CMK (cell line): Measurements from ENCODE around the gene FSD1.
"Not testable (repeated sequence)": the region's sequence is repeated elsewhere in the genome, so short reads cannot be mapped to it uniquely, and the experiment has no call there.

Experiments used
- DNase-seq: peaks from one replicate; pipeline ENCODE4 v3.0.0-alpha.2; 2010; ENCODE audit warnings: low read depth

Gene FSD1

GRCh38 chr19:4284974-4285373 lies 19.4 kb upstream of the FSD1 start:
- no peak for DNase-seq

DNA sequence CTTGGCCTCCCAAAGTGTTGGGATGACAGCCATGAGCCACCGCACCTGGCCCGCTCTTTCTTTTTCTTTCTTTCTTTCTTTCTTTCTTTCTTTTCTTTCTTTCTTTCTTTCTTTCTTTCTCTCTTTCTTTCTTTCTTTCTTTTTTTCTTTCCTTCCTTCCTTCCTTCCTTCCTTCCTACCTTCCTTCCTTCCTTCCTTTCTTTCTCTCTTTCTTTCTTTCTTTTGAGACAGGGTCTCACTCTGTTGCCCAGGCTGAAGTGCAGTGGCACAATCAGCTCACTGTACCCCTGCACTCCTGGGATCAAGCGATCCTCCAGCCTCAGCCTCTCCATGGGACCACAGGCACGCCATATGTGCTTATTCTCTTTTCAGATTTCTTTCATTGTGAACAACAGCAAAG lies 18.3 kb upstream of the FSD1 start:
- not testable (repeated sequence) for DNase-seq

- DNase-seq: no peak
Measured at GRCh38 chr19:4288091-4288777, 16.2 kb upstream of the FSD1 start.

GRCh38 chr19:4291184-4291732 lies 13.1 kb upstream of the FSD1 start:
- DNase-seq: no peak

DNA sequence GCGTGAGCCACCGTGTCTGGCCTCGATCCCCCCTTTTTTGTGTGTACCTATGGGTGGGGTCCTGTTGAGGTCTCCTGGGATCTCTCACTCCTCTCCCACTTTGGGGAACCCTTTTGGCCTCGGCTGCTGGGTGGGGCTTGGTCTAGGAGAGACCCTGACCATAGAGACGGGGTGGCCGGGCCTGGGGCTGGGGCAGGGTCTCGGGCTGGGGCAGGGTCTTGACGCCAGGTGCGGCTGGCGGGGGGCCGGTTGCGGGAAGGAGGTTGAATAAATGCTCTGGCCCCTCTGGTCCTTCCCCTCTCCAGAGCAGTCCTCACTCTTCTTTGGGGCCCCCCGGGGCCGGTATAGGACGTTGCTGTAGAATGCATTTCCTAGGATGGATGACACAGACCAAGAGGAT lies 11.9 kb upstream of the FSD1 start:
- DNase-seq: no peak

- no peak for DNase-seq
Measured at GRCh38 chr19:4294389-4294788, 10.0 kb upstream of the FSD1 start.

DNA sequence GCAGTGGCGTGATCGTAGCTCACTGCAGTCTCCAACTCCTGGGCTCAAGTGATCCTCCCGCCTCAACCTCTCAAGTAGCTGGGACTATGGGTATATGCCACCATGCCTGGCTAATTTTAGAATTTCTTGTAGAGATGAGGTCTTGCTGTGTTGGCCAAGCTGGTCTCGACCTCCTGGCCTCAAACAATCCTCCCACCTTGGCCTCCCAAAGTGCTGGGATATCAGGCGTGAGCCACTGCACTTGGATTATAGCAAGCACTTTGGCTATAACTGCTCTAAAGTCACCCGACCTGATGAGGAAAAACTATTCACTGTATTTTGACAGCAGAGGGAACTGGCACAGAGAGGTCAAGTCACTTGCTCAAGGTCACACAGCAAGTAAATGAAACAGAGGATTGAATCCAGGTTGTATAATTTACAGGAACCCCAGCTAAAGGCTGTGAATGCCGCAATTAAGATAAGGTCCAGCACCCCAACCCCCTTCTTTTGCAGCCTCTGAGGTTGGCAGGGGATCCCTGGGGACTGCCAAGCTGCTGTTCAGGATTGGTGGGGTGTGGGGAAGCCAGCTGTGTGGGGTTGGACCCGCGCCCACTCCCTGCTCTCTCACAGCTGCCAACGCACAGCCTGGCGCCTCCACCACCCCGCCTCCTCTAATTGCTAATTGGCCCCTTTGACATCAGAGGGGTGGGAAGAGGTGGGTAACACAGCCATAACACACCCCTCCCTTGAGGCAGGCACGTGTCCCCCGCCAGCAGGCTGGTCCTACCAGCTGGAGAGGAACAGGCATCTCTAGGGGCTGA lies 8.2 kb upstream of the FSD1 start:
- no peak for DNase-seq

DNA sequence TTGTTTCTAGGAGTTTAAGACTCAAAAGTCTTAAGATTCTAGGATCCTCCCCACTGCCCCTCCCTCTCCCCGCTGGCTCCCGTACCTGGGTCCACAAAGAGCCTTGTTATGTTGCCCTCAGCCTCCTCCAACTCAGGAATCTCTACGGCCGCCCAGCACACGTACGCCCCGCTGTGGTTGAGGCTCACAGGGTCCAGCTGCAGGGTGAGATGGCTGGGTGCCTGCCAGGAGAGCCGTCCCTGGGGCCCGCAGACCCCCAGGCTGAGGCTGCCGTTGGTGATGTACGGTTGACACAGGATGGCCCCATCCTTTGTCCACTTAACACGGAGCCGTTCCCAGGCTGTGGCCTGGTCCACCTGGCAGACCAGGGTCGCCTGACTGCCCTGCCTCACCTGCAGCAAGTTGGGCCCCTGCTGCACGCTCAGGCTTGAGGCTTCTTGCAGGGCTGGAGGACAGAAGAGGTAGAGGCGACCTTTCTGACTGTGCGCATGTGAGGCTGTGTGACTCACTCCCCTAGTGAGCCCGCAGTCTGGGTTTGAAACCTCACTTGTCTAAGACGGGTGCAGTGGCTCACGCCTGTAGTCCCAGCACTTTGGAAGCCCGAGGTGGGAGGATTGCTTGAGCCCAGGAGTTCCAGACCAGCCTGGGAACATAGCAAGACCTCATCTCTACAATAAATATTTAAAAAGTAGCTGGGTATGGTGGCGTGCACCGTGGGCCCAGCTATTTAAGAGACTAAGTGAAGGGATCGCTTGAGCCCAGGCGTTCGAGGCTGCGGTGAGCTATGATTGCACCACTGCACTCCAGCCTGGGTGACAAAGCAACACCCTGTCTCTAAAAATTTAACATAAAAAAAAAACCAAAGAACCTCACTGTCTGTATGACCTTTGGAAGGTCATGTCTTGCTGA lies 6.2 kb upstream of the FSD1 start:
- no peak for DNase-seq

- no peak for DNase-seq
Measured at GRCh38 chr19:4298810-4299550, 5.4 kb upstream of the FSD1 start.

DNA sequence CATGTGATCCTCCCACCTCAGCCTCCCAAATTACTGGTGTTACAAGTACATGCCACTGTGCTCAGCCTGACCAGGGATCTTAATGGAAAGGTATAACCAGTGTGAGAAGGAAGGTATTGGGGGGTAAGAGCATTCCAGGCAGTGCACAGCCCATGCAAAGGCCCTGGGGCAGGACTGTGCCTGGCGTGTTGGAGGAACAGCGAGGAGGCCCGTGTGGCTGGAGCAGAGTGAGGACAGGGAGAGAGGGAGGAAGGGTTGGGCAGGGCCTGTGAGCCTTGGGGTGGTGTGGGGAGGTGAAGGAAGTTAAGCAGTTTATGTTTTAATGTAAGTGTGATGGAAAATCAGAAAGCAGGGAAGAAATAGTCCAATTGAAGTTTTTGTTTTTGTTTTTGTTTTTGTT lies 3.8 kb upstream of the FSD1 start:
- no peak for DNase-seq

GRCh38 chr19:4301590-4302242 lies 2.7 kb upstream of the FSD1 start:
- no peak for DNase-seq

- DNase-seq: no peak
Measured at GRCh38 chr19:4302243-4302640, 2.2 kb upstream of the FSD1 start, which contains the start of gene TMIGD2. Gene TMIGD2, minus strand, starts transcription at chr19:4302389. Its CDS starts 4 bp downstream, at chr19:4302385.

- no peak for DNase-seq
Measured at GRCh38 chr19:4303819-4304537, 420 bp upstream of the FSD1 start.

- no peak for DNase-seq
Measured at GRCh38 chr19:4305257-4305612, 837 bp downstream of the FSD1 start.

DNA sequence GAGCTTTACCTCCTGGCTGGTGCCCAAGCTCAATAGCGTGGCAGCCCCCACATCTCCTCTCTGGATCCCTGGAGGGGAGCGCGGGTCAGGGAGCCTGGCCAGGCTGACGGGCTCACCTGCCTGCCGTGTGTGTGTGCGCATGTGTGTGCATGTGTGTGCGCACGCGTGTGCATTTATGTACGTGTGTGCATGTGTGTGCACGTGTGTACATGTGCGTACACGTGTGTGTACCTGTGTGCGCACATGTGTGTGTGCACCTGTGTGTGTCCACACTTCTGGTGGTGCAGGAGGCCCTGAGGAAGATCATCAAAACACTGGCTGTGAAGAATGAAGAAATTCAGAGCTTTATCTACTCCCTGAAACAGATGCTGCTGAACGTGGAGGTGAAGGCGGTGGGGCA lies 1.3 kb downstream of the FSD1 start:
- DNase-seq: no peak

- no peak for DNase-seq
Measured at GRCh38 chr19:4310247-4311121, 6.1 kb downstream of the FSD1 start.

GRCh38 chr19:4313847-4314490 lies 9.6 kb downstream of the FSD1 start:
- DNase-seq: no peak

DNA sequence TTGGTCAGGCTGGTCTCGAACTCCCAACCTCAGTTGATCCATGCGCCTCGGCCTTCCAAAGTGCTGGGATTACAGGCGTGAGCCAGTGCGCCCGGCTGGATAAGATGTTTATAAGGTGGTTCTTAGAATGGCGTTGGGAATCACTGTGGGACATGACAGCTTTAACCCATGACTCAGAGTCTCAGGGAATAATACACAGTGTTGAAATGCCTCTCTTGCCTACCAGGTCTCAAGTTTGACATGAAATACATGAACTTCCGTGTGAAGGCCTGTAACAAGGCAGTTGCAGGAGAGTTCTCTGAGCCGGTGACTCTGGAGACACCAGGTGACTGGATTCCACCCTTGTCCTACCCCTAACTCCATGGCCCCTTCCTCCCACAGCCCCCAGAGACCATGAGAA lies 12.6 kb downstream of the FSD1 start:
- no peak for DNase-seq

DNA sequence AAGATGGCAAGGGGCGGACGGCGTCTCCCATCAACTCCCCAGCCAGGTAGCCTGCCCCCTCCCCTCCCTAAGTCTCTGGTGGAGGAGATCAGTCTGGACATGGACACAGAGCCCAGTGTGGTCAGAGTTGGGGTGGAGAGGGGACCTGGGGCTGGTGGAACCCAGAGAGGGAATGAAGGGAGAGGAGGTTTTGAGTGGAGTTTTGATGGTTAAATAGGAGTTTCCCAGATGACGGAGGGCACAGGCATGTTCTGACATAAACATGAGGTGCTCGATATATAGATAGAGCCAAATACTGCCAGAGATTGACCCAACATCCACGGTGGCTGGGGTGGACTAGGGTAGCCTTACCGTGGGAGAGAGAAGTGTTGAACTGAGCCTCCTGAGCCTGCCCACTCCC lies 14.1 kb downstream of the FSD1 start:
- DNase-seq: no peak
